Activated T-helper 2 cell treated with anti-CD3 and anti-CD28 coated beads, Interferon-gamma antibody, Interleukin-2, Interleukin-4, amounts not matched to agents 10 μg/mL and 5 μg/mL and 100 μg/mL, durations not matched to agents 14 hours and 24 hours and 36 hours (primary cell): Measurements from ENCODE around the gene PPP1R12C. TPM values are rescaled to one million over a fixed set of nuclear protein-coding genes. Genes with fewer than 3 reads are reported as not detected.
"Not testable (repeated sequence)": the region's sequence is repeated elsewhere in the genome, so short reads cannot be mapped to it uniquely, and the experiment has no call there.

ENCODE experiments used
- DNase-seq: peaks from one replicate; pipeline ENCODE4 v3.0.0; 2021; ENCODE audit warnings: low spot score
- H3K27ac Mint-ChIP-seq: one replicate; pipeline ENCODE4 v1.8.0; 2021; ENCODE audit warnings: mixed read lengths
- H3K27me3 Mint-ChIP-seq: one replicate; pipeline ENCODE4 v1.8.0; 2021; ENCODE audit warnings: low read depth, mixed read lengths
- H3K36me3 Mint-ChIP-seq: one replicate; pipeline ENCODE4 v1.8.0; 2021; ENCODE audit warnings: low read depth, mixed read lengths
- H3K4me1 Mint-ChIP-seq: one replicate; pipeline ENCODE4 v1.8.0; 2021; ENCODE audit warnings: low read depth, mixed read lengths
- H3K4me3 Mint-ChIP-seq: one replicate; pipeline ENCODE4 v1.8.0; 2021; ENCODE audit warnings: low read depth, mild to moderate bottlenecking, moderate library complexity, mixed read lengths
- H3K9me3 Mint-ChIP-seq: one replicate; pipeline ENCODE4 v1.8.0; 2021; ENCODE audit warnings: mixed read lengths
- intact Hi-C: fragments of 100-400 bp; cut with micrococcal nuclease; formaldehyde crosslinking; loops from one replicate; pipeline ENCODE4 v1.15.1; 2023
- total RNA-seq: library from RNA; stranded (reverse); gene quantifications from 2 replicates; pipeline ENCODE4 v1.2.3, GENCODE V29; 2022

Gene PPP1R12C
- total RNA-seq, 1 donor from 2014 or later: 108 TPM

GRCh38 chr19:55156202-55157063, 39.0 kb upstream of the PPP1R12C start:
- Mint-ChIP-seq H3K4me3 (no peak overlapping the region), H3K36me3 (peaks cover 4% of the 10 kb centered on the region), H3K9me3 (peaks cover 17% of the 10 kb centered on the region), H3K4me1 (peaks cover 11% of the 10 kb centered on the region), H3K27me3 (peaks cover 18% of the 10 kb centered on the region), H3K27ac (no peak overlapping the region)
- DNase-seq: no peak
- intact Hi-C loops: no loop called here

- DNase-seq, H3K4me3 Mint-ChIP-seq, H3K36me3 Mint-ChIP-seq, H3K27ac Mint-ChIP-seq, intact Hi-C loops: not testable (repeated sequence)
- Mint-ChIP-seq H3K27me3 (peaks cover 18% of the 10 kb centered on the region), H3K4me1 (peaks cover 11% of the 10 kb centered on the region), H3K9me3 (peaks cover 19% of the 10 kb centered on the region)
Measured at GRCh38 chr19:55155784-55156183, 38.3 kb upstream of the PPP1R12C start.

- no peak for DNase-seq
- intact Hi-C loops: no loop called here
- H3K4me3 Mint-ChIP-seq: no peak overlapping the region
- peaks cover 4% of the 10 kb centered on the region for H3K36me3 Mint-ChIP-seq
- peaks cover 11% of the 10 kb centered on the region for H3K4me1 Mint-ChIP-seq
- peaks cover 19% of the 10 kb centered on the region for H3K27me3 Mint-ChIP-seq
- peaks cover 19% of the 10 kb centered on the region for H3K9me3 Mint-ChIP-seq
- H3K27ac Mint-ChIP-seq: no peak overlapping the region
Measured at GRCh38 chr19:55153652-55154264, 36.3 kb upstream of the PPP1R12C start.

DNA sequence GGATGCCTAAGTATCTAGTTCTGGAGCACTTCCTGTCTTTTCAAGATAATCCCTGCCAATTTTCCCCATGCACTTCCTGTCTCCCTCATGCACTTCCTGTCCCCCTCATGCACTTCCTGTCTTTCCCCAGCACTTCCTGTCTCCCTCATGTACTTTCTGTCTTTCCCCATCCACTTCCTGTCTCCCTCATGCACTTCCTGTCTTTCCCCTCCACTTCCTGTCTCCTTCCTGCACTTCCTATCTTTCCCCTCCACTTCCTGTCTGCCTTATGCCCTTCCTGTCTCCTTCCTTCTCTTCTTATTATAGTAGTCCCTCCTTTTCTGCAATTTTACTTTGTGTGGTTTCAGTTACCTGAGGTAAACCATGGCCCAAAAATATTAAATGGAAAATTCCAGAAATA, 34.6 kb upstream of the PPP1R12C start:
- Mint-ChIP-seq H3K4me1 (peaks cover 11% of the 10 kb centered on the region), H3K36me3 (peaks cover 4% of the 10 kb centered on the region), H3K4me3 (no peak overlapping the region), H3K9me3 (peaks cover 19% of the 10 kb centered on the region), H3K27me3 (peaks cover 24% of the 10 kb centered on the region), H3K27ac (peak overlapping the region; percentile 50)
- no peak for DNase-seq
- intact Hi-C loops: no loop called here

- intact Hi-C loops: no loop called here
Measured at GRCh38 chr19:55149078-55150003, 31.9 kb upstream of the PPP1R12C start, which contains the start of gene TNNT1. Gene TNNT1, minus strand, starts transcription at chr19:55149206. Its CDS starts 2,049 bp downstream, at chr19:55147157.

DNA sequence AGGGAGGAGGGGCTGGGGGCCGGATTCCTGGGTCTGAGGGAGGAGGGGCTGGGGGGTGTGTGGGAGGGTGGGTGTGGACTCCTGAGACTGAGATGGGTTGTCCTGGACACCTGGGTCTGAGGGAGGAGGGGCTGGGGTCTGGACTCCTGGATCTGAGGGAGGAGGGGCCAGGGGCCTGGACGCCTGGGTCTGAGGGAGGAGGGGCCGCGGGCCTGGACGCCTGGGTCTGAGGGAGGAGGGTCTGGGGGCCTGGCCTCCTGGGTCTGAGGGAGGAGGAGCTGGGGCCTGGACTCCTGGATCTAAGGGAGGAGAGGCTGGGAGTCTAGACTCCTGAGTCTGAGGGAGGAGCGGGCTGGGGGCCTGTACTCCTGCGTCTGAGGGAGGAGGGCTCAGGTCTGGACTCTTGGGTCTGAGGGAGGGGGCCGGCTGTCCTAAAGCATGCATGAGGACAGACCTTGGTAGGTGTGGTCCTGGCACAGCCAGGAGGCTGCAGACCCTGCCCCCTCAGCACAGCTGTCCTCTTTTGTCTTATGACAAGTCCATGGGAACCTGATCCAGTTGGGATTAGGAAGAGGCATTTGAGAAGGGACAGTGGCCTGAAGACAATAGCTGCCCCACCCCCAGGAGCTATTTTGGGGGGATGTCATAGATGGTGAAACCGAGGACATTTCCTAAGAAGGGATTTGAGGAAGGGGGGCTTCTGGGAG, 30.3 kb upstream of the PPP1R12C start:
- intact Hi-C loops: no loop called here
- H3K27ac Mint-ChIP-seq: no peak overlapping the region

More at GRCh38 chr19:55149078-55150003, 31.9 kb upstream of the PPP1R12C start, which contains the start of gene TNNT1:
- Mint-ChIP-seq H3K27ac (no peak within 1 kb of the TSS), H3K9me3 (peaks cover 18% of the 10 kb centered on the region), H3K27me3 (peaks cover 31% of the 10 kb centered on the region), H3K4me1 (peaks cover 12% of the 10 kb centered on the region), H3K4me3 (no peak within 1 kb of the TSS), H3K36me3 (peaks cover 4% of the 10 kb centered on the region)
- DNase-seq: no peak

GRCh38 chr19:55146705-55147273, 29.4 kb upstream of the PPP1R12C start:
- Mint-ChIP-seq H3K27ac (no peak overlapping the region), H3K36me3 (no peaks in the 10 kb centered on the region), H3K4me1 (peaks cover 1% of the 10 kb centered on the region), H3K27me3 (peaks cover 35% of the 10 kb centered on the region), H3K9me3 (peaks cover 5% of the 10 kb centered on the region), H3K4me3 (no peak overlapping the region)
- no peak for DNase-seq
- intact Hi-C loops: no loop called here

More for the DNA sequence above, 30.3 kb upstream of the PPP1R12C start:
- Mint-ChIP-seq H3K36me3 (peaks cover 4% of the 10 kb centered on the region), H3K4me1 (peaks cover 6% of the 10 kb centered on the region), H3K4me3 (no peak overlapping the region), H3K9me3 (peaks cover 11% of the 10 kb centered on the region), H3K27me3 (peaks cover 35% of the 10 kb centered on the region)
- DNase-seq: no peak

DNA sequence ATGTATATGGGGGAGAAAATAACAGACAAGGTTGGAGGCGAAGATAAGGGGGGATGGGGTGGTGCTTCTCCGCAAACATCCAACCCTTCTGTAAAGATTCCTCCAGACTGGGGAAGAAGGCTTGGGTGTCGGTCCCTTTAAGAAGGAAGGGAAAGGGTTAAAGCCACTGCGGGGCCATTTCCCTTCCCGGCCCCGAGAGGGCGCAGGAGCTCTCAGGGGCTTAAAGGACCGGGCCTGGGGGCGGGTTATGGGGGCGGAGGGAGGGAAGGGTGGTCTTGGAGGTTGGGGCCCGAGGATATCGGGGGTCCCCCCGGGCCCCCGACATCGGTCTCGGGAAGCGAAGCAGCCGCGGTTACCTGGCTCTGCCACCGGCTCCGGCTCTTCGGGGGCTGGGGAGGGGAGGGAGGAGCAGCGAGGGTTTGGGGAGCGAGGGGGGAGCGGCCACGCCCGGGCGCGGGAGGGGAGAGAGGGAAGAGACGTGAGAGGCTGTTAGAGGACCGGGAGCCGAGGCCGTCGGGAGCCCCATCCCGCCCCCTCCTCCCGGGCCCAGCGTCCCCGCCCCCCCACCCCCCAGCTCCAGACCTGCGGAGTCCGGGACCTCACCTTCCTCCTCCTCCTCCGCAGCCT, 28.8 kb upstream of the PPP1R12C start:
- Mint-ChIP-seq H3K27me3 (peaks cover 36% of the 10 kb centered on the region), H3K4me1 (peaks cover 1% of the 10 kb centered on the region), H3K36me3 (no peaks in the 10 kb centered on the region), H3K9me3 (no peaks in the 10 kb centered on the region), H3K27ac (no peak overlapping the region), H3K4me3 (no peak overlapping the region)
- intact Hi-C loops: no loop called here
- DNase-seq: no peak

- H3K9me3 Mint-ChIP-seq: no peaks in the 10 kb centered on the region
- H3K27me3 Mint-ChIP-seq: peaks cover 34% of the 10 kb centered on the region
- intact Hi-C loops: no loop called here
- H3K27ac Mint-ChIP-seq: no peak overlapping the region
- peaks cover 1% of the 10 kb centered on the region for H3K4me1 Mint-ChIP-seq
- no peaks in the 10 kb centered on the region for H3K36me3 Mint-ChIP-seq
- H3K4me3 Mint-ChIP-seq: no peak overlapping the region
- DNase-seq: no peak
Measured at GRCh38 chr19:55145232-55145631, 27.8 kb upstream of the PPP1R12C start.

GRCh38 chr19:55141696-55142095, 24.3 kb upstream of the PPP1R12C start:
- H3K27ac Mint-ChIP-seq: no peak overlapping the region
- peaks cover 1% of the 10 kb centered on the region for H3K4me1 Mint-ChIP-seq
- intact Hi-C loops: loop anchor here (5.0 kb wide), 1 partner anchor 361 kb away; no protein-coding TSS in a partner anchor

GRCh38 chr19:55137915-55138314, 20.5 kb upstream of the PPP1R12C start:
- H3K36me3 Mint-ChIP-seq: no peaks in the 10 kb centered on the region
- no peaks in the 10 kb centered on the region for H3K4me1 Mint-ChIP-seq
- H3K9me3 Mint-ChIP-seq: no peaks in the 10 kb centered on the region
- peaks cover 5% of the 10 kb centered on the region for H3K27me3 Mint-ChIP-seq
- no peak overlapping the region for H3K4me3 Mint-ChIP-seq
- no peak for DNase-seq
- intact Hi-C loops: no loop called here
- H3K27ac Mint-ChIP-seq: no peak overlapping the region

More at GRCh38 chr19:55141696-55142095, 24.3 kb upstream of the PPP1R12C start:
- Mint-ChIP-seq H3K36me3 (no peaks in the 10 kb centered on the region), H3K9me3 (no peaks in the 10 kb centered on the region), H3K27me3 (peaks cover 17% of the 10 kb centered on the region), H3K4me3 (no peak overlapping the region)
- no peak for DNase-seq
